ENCODE measurements around the gene AUNIP. TPM values are rescaled to one million over a fixed set of nuclear protein-coding genes. Genes with fewer than 3 reads are reported as not detected.

AUNIP gene
- total and polyA plus RNA-seq, 2 donors from 2014 or later: 0.38 TPM; not detected in 1

DNA sequence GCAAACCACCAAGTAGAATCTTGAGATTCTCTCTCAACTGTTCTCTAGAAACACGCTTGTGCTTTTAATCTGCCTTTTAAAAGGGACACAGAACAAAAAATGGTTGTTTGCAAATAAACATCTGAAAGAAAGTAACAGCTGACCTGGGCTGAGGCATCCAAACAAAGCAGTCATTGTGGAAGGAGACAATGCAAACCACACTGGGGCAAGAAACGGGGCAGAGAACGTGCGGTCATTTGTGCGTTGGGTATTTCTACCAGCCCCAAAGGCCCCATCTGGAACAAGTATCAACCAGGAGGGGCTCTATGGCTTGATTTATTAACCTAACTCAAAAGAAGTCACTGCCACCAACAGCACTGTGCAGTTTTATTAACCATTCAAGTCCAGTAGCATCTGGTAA lies 41.0 kb upstream of the AUNIP start:
- FAIRE-seq: no peak
- H3K9me3 ChIP-seq (ENCODE audit: control insufficient read depth in 2 of 3, insufficient read depth in 1 of 3, low read length in 3 of 3): no peaks in the 10 kb centered on the region
- H3K36me3 ChIP-seq (ENCODE audit: control insufficient read depth in 2 of 3, insufficient read depth in 3 of 3, low read length in 3 of 3): peaks cover 0 to 17% (median 0%) of the 10 kb centered on the region in 3 donors
- peak in 1 of 5 donors; percentile 3 for DNase-seq
- H3K27me3 ChIP-seq (ENCODE audit: control insufficient read depth, insufficient read depth, low read length): no peaks in the 10 kb centered on the region
- H3K4me1 ChIP-seq (ENCODE audit: control insufficient read depth in 2 of 3, insufficient read depth in 2 of 3, low read depth in 1 of 3, low read length in 3 of 3): peaks cover 0 to 6% (median 5%) of the 10 kb centered on the region in 3 donors
- no peak overlapping the region for H3K9ac ChIP-seq (ENCODE audit: low read length in 3 of 3)
- H3K27ac ChIP-seq (ENCODE audit: low read depth in 2 of 2, low read length in 2 of 2): no peak overlapping the region
- no peak overlapping the region for H3K4me3 ChIP-seq (ENCODE audit: low read length in 3 of 3)
- intact Hi-C loops (cut with DNase I): loop anchor here (5.0 kb wide), 1 partner anchor 97 kb away; the partner anchor contains the start of gene PAFAH2
- TF ChIP-seq, protein P1, sequence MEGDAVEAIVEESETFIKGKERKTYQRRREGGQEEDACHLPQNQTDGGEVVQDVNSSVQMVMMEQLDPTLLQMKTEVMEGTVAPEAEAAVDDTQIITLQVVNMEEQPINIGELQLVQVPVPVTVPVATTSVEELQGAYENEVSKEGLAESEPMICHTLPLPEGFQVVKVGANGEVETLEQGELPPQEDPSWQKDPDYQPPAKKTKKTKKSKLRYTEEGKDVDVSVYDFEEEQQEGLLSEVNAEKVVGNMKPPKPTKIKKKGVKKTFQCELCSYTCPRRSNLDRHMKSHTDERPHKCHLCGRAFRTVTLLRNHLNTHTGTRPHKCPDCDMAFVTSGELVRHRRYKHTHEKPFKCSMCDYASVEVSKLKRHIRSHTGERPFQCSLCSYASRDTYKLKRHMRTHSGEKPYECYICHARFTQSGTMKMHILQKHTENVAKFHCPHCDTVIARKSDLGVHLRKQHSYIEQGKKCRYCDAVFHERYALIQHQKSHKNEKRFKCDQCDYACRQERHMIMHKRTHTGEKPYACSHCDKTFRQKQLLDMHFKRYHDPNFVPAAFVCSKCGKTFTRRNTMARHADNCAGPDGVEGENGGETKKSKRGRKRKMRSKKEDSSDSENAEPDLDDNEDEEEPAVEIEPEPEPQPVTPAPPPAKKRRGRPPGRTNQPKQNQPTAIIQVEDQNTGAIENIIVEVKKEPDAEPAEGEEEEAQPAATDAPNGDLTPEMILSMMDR (IDR thresholded peaks at IDR 0.05; ENCODE audit: borderline replicate concordance, extremely low read depth, insufficient read depth): no peak

DNA sequence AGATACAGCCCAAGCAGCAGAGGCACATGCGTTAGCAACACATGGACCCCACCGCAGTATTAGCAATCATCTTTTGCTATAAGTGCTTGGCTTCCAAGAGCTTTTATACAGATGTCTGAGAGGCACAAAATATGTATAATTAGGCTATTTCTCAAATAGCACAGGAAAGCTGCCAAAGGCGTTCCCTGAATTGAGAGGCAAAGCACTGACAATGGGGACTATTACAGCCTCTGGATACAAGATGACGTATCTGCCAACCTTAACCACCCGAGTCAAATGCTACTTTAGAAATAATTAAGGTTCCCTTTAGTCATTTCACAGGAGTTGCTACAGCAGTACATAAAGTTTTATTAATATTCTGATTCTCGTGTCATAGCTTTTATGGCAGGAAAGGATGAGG lies 40.5 kb upstream of the AUNIP start:
- intact Hi-C loops (cut with DNase I): loop anchor here (5.0 kb wide), 1 partner anchor 98 kb away; the partner anchor contains the start of gene PAFAH2
- TF ChIP-seq, protein P1 (IDR thresholded peaks at IDR 0.05; ENCODE audit: borderline replicate concordance, extremely low read depth, insufficient read depth): no peak
- FAIRE-seq: no peak
- H3K4me1 ChIP-seq (ENCODE audit: control insufficient read depth in 2 of 3, insufficient read depth in 2 of 3, low read depth in 1 of 3, low read length in 3 of 3): peaks cover 0 to 6% (median 2%) of the 10 kb centered on the region in 3 donors
- no peak for DNase-seq
- H3K9me3 ChIP-seq (ENCODE audit: control insufficient read depth in 2 of 3, insufficient read depth in 1 of 3, low read length in 3 of 3): no peaks in the 10 kb centered on the region
- H3K27ac ChIP-seq (ENCODE audit: low read depth in 2 of 2, low read length in 2 of 2): no peak overlapping the region
- no peak overlapping the region for H3K4me3 ChIP-seq (ENCODE audit: low read length in 3 of 3)
- no peak overlapping the region for H3K9ac ChIP-seq (ENCODE audit: low read length in 3 of 3)
- no peaks in the 10 kb centered on the region for H3K27me3 ChIP-seq (ENCODE audit: control insufficient read depth, insufficient read depth, low read length)
- peaks cover 0 to 17% (median 0%) of the 10 kb centered on the region in 3 donors for H3K36me3 ChIP-seq (ENCODE audit: control insufficient read depth in 2 of 3, insufficient read depth in 3 of 3, low read length in 3 of 3)

DNA sequence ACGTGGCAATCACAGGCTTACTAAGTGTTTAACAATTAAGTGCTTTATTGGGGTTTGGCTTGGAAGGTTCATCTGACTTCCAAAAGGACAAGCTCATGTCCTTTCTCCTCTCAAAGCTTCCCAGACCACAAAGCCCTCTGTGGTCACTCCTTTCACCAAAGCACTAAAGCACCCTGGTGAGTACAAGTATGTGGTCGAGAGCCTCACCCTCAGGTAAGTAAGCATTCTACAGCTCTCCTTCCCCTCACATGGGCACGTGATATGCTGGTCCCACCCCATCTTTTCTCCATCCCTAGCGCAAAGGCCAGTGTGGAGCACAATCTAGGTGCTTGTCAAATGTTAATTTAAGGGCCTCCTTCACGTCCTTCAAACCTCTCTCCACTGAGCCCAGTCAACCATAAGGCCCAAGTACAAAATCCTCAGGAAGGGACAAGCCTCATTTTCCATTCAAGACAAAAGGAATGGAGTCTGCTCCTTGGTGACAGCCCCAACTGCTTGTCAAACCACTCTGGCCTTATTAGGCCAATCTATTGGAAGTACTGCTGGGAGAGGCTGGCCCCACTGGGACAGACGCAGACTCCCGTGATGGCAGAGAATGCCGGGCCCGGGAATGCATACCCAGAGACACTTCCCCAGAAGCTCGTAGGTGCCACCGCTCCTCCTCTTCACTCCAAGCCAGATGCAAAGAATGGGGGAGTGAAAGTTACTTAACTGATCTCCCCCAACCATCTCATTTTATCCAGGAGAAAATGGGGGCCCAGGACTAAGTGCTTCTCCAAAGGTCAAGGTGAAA lies 39.2 kb upstream of the AUNIP start:
- TF ChIP-seq, protein P1 (IDR thresholded peaks at IDR 0.05; ENCODE audit: borderline replicate concordance, extremely low read depth, insufficient read depth): no peak
- H3K4me1 ChIP-seq (ENCODE audit: control insufficient read depth in 2 of 3, insufficient read depth in 2 of 3, low read depth in 1 of 3, low read length in 3 of 3): no peaks in the 10 kb centered on the region
- no peak overlapping the region for H3K9ac ChIP-seq (ENCODE audit: low read length in 3 of 3)
- no peaks in the 10 kb centered on the region for H3K9me3 ChIP-seq (ENCODE audit: control insufficient read depth in 2 of 3, insufficient read depth in 1 of 3, low read length in 3 of 3)
- no peak overlapping the region for H3K27ac ChIP-seq (ENCODE audit: low read depth in 2 of 2, low read length in 2 of 2)
- H3K36me3 ChIP-seq (ENCODE audit: control insufficient read depth in 2 of 3, insufficient read depth in 3 of 3, low read length in 3 of 3): peaks cover 0 to 17% (median 0%) of the 10 kb centered on the region in 3 donors
- H3K27me3 ChIP-seq (ENCODE audit: control insufficient read depth, insufficient read depth, low read length): no peaks in the 10 kb centered on the region
- intact Hi-C loops (cut with DNase I): no loop called here
- no peak overlapping the region for H3K4me3 ChIP-seq (ENCODE audit: low read length in 3 of 3)
- FAIRE-seq: no peak
- peak in 1 of 5 donors; percentile 1 for DNase-seq

Measured in kidney (tissue), 14 donors.